ENCODE results near the gene CLCN6. TPM values are rescaled to one million over a fixed set of nuclear protein-coding genes. Genes with fewer than 3 reads are reported as not detected.

The CLCN6 gene
- total RNA-seq, 4 donors from 2014 or later: 14.0 to 184 (median 30.7) TPM

DNA sequence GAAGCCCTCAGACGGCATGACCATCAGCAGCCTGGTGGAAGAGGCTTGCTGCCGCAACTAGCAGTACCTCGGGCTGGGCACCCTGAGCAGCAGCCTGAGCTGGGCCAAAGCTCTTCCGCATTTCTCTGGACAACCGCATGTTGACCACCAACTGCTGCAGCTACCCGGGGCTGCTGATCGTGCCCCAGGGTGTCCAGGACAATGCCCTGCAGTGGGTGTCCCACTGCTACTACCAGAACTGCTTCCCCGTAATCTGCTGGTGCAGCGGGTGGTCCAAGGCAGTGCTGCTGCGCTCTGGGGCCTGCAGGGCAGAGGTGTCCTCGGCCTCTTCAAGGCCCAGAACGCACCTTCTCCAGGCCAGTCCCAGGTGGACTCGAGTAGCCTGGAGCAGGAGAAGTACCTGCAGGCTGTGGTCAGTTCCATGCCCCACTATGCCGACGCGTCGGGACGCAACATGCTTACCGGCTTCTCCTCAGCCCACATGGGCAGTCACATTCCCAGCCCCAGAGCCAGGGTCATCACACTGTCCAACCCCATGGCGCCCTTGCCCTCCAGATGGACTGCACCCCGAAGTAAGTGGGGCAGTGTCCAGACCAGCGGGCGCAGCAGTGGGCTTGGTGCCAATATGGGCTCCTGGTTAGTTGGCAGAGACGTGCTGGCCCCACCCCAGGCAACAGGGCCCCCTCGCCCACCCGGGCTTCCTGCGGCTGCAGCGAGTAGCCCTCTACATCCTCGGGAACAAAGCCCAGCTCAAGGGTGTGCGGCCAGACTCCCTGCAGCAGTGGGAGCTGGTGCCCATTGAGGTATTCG is 72.3 kb downstream of the CLCN6 start:
- WGBS, 2 donors (ENCODE audit: low coverage in 1 of 2): 79% methylated on average over 23 of the region's 31 CpGs; no CpG with 5 or more reads in 1 of the 2 donors
- in situ Hi-C loops (cut with MboI; ENCODE audit: low pct_ligation_motif_present in 1 of 4, low pct_unique_long_range_greater_than_20kb in 1 of 4, low sequenced_read_pairs in 3 of 4): no loop called here
- no peak overlapping the region for H3K4me3 ChIP-seq

DNA sequence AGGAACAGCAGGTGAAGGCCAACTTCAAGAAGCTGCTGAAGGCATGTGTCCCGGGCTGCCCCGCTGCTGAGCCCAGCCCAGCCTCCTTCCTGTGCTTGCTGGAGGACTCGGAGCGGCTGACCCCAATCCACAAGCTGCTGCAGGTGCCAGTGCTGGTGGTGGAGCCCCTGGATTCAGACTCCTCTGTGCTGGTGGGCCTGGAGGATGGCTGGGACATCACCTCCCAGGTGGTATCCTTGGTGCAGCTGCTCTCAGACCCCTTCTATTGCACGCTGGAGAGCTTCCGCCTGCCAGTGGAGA is 72.8 kb downstream of the CLCN6 start:
- H3K36me3 ChIP-seq: no peaks in the 10 kb centered on the region
- in situ Hi-C loops (cut with MboI; ENCODE audit: low pct_ligation_motif_present in 1 of 4, low pct_unique_long_range_greater_than_20kb in 1 of 4, low sequenced_read_pairs in 3 of 4) (no loop called here), intact Hi-C loops (cut with DNase I; ENCODE audit: low total_unique reads) (no loop called here)
- 87% methylated on average over 6 of the region's 6 CpGs; no CpG with 5 or more reads in 1 of the 2 donors for WGBS, 2 donors (ENCODE audit: low coverage in 1 of 2)
- H3K4me3 ChIP-seq: no peak overlapping the region
- no peaks in the 10 kb centered on the region for H3K27me3 ChIP-seq
- no peaks in the 10 kb centered on the region for H3K9me3 ChIP-seq
- peaks cover 0 to 10% (median 0%) of the 10 kb centered on the region in 4 donors for H3K4me1 ChIP-seq
- TF ChIP-seq POLR2A (IDR thresholded peaks at IDR 0.05): no peak
- TF ChIP-seq CTCF (IDR thresholded peaks at IDR 0.05): no peak
- TF ChIP-seq POLR2AphosphoS5 (IDR thresholded peaks at IDR 0.05): no peak
- TF ChIP-seq EP300 (IDR thresholded peaks at IDR 0.05; ENCODE audit: low read depth): no peak
- DNase-seq: no peak
- no peak overlapping the region for H3K27ac ChIP-seq

More for the DNA sequence above, 72.3 kb downstream of the CLCN6 start:
- no peak for TF ChIP-seq POLR2AphosphoS5 (IDR thresholded peaks at IDR 0.05)
- no peak for TF ChIP-seq CTCF (IDR thresholded peaks at IDR 0.05)
- TF ChIP-seq POLR2A (IDR thresholded peaks at IDR 0.05): no peak
- no peak for TF ChIP-seq EP300 (IDR thresholded peaks at IDR 0.05; ENCODE audit: low read depth)
- Histone ChIP-seq H3K36me3 (no peaks in the 10 kb centered on the region), H3K9me3 (no peaks in the 10 kb centered on the region), H3K4me1 (peaks cover 0 to 10% (median 0%) of the 10 kb centered on the region in 4 donors), H3K27ac (no peak overlapping the region), H3K27me3 (no peaks in the 10 kb centered on the region)
- no peak for DNase-seq
- intact Hi-C loops (cut with DNase I; ENCODE audit: low total_unique reads): no loop called here

DNA sequence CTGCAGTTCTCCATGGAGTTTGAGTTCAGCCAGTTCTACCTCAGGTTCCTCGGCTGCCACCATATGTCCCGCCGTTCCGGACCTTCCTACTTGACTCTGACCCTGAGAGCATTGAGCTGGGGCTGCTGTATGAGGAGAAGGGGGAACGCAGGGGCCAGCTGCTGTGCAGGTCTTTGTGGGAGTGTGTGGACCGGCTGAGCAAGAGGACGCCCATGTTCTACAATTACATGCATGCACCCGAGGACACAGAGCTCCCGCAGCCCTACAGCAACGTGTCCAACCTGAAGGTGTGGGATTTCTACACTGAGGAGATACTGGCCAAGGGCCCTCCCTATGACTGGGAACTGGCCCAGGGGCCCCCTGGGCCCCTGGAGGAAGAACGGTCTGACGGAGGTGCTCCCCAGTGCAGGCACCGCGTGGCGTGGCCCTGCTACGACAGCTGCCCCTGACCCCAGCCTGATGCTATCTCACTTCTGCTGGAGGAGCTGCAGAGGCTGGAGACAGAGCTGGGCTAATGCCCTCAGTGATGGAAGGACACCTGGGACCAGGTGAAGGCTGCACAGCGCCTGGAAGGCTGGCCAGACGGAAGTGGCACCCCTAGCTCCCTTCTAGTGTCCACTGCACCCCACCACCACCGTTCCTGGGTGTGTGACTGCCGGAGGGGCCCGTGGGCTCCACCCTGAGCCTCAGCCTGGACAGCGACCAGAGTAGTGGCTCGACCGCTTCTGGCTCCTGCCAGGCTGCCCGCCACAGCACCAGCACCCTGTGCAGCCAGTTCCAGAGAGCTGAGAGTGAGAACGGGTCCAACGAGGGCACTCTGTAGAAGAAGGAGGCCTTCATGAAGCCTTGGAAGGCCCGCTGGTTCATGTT is 73.6 kb downstream of the CLCN6 start:
- H3K4me3 ChIP-seq: no peak overlapping the region
- TF ChIP-seq POLR2AphosphoS5 (IDR thresholded peaks at IDR 0.05): no peak
- no peak for TF ChIP-seq POLR2A (IDR thresholded peaks at IDR 0.05)
- no peak for TF ChIP-seq CTCF (IDR thresholded peaks at IDR 0.05)
- no peak for TF ChIP-seq EP300 (IDR thresholded peaks at IDR 0.05; ENCODE audit: low read depth)
- no peaks in the 10 kb centered on the region for H3K27me3 ChIP-seq
- intact Hi-C loops (cut with DNase I; ENCODE audit: low total_unique reads) (no loop called here), in situ Hi-C loops (cut with MboI; ENCODE audit: low pct_ligation_motif_present in 1 of 4, low pct_unique_long_range_greater_than_20kb in 1 of 4, low sequenced_read_pairs in 3 of 4) (no loop called here)
- no peak overlapping the region for H3K27ac ChIP-seq
- H3K4me1 ChIP-seq: peaks cover 0 to 10% (median 0%) of the 10 kb centered on the region in 4 donors
- no peaks in the 10 kb centered on the region for H3K9me3 ChIP-seq
- no peaks in the 10 kb centered on the region for H3K36me3 ChIP-seq
- WGBS, 2 donors (ENCODE audit: low coverage in 1 of 2): 82% methylated on average over 28 of the region's 28 CpGs; no CpG with 5 or more reads in 1 of the 2 donors
- DNase-seq: no peak

DNA sequence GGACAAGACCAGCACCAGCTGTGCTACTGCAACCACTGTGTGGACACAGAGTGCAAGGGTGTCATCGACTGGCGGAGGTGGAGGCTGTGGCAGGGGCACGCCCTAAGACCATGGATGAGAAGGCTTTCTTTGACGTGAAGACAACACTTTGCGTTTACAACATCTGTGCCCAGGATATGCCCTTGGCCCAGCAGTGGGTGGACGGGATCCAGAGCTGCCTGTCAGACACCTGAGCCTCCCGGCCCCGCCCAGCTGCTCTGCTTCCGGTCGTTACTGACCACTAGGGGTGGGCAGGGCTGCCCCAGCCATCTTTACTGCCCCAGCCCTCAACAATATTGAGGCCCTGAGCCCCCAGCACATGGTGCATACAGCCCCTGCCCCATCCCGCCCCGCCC is 74.2 kb downstream of the CLCN6 start:
- Histone ChIP-seq H3K4me1 (peaks cover 0 to 10% (median 0%) of the 10 kb centered on the region in 4 donors), H3K9me3 (no peaks in the 10 kb centered on the region), H3K27ac (peak overlapping the region in 1 of 4 donors; percentile 23), H3K4me3 (no peak overlapping the region), H3K36me3 (no peaks in the 10 kb centered on the region), H3K27me3 (no peaks in the 10 kb centered on the region)
- intact Hi-C loops (cut with DNase I; ENCODE audit: low total_unique reads) (no loop called here), in situ Hi-C loops (cut with MboI; ENCODE audit: low pct_ligation_motif_present in 1 of 4, low pct_unique_long_range_greater_than_20kb in 1 of 4, low sequenced_read_pairs in 3 of 4) (no loop called here)
- WGBS, 2 donors (ENCODE audit: low coverage in 1 of 2): 62% methylated on average over 12 of the region's 12 CpGs; no CpG with 5 or more reads in 1 of the 2 donors
- TF ChIP-seq EP300 (IDR thresholded peaks at IDR 0.05; ENCODE audit: low read depth) (no peak), POLR2AphosphoS5 (IDR thresholded peaks at IDR 0.05) (no peak), POLR2A (IDR thresholded peaks at IDR 0.05) (no peak), CTCF (IDR thresholded peaks at IDR 0.05) (no peak)
- no peak for DNase-seq
